GM12874 (cell line): ENCODE data around the gene MS4A10.

ENCODE experiments used
- CTCF ChIP-seq: IDR thresholded peaks from 2 replicates; pipeline ENCODE4 v1.5.1; 2011; ENCODE audit warnings: low read depth, mild to moderate bottlenecking, control low read depth, low read length, moderate library complexity; ENCODE audit not compliant: insufficient read depth

Gene MS4A10

GRCh38 chr11:60776167-60776566 lies 9.0 kb upstream of the MS4A10 start:
- TF ChIP-seq CTCF: no peak

- TF ChIP-seq CTCF: no peak
Observed at GRCh38 chr11:60777106-60777505, 8.0 kb upstream of the MS4A10 start.

- no peak for TF ChIP-seq CTCF
Observed at GRCh38 chr11:60777572-60777971, 7.6 kb upstream of the MS4A10 start.

- no peak for TF ChIP-seq CTCF
Observed at GRCh38 chr11:60780065-60780464, 5.1 kb upstream of the MS4A10 start.

GRCh38 chr11:60780774-60781173 lies 4.4 kb upstream of the MS4A10 start:
- TF ChIP-seq CTCF: no peak

GRCh38 chr11:60781286-60781980 lies 3.7 kb upstream of the MS4A10 start:
- TF ChIP-seq CTCF: no peak

- no peak for TF ChIP-seq CTCF
Observed at GRCh38 chr11:60781981-60782316, 3.2 kb upstream of the MS4A10 start.
